K562 (cell line): ENCODE data around the gene ZNF358. TPM values are rescaled to one million over a fixed set of nuclear protein-coding genes. Genes with fewer than 3 reads are reported as not detected.

Experiments
- CBX1 ChIP-seq: sonication (generic); IDR thresholded peaks from 2 replicates; pipeline ENCODE4 v1.6.1; 2016; ENCODE audit warnings: antibody characterized with exemption, low read depth, mild to moderate bottlenecking
- CHD2 ChIP-seq: IDR thresholded peaks from 2 replicates; pipeline ENCODE4 v1.6.1; 2011; ENCODE audit warnings: low read depth, low read length
- DDX20 ChIP-seq: fragments of 450-650 bp; IDR thresholded peaks from 2 replicates; pipeline ENCODE4 v1.6.1; 2016; ENCODE audit warnings: missing genetic modification characterization, low read depth, mild to moderate bottlenecking, missing compliant biosample characterization, moderate library complexity
- EGR1 ChIP-seq: fragments of 450-650 bp; conservative IDR thresholded peaks from 2 replicates; pipeline ENCODE4 v1.6.1; 2017; ENCODE audit warnings: mild to moderate bottlenecking
- GABPA ChIP-seq: fragments of 200-800 bp; sonication (Bioruptor generic); conservative IDR thresholded peaks from 2 replicates; pipeline ENCODE4 v1.6.1; 2016; ENCODE audit warnings: low read depth, missing genetic modification characterization, missing compliant biosample characterization
- HINFP ChIP-seq: fragments of 450-650 bp; conservative IDR thresholded peaks from 2 replicates; pipeline ENCODE4 v1.6.1; 2016; ENCODE audit warnings: missing genetic modification characterization, low read depth, mild to moderate bottlenecking, control low read depth, missing compliant biosample characterization
- POU5F1 ChIP-seq: fragments of 150-350 bp; IDR thresholded peaks from 2 replicates; pipeline ENCODE4 v1.6.1; 2014; ENCODE audit warnings: borderline replicate concordance, low read length, low read depth, mild to moderate bottlenecking; ENCODE audit not compliant: partially characterized antibody
- REST ChIP-seq, 2 experiments: fragments of 450-650 bp; formaldehyde crosslinking in 1 of 2; IDR thresholded peaks; 2 replicates each; pipeline versions ENCODE4 v1.4.0 to v1.6.1; 2014 to 2020; ENCODE audit warnings: mild to moderate bottlenecking in 2 of 2, borderline replicate concordance in 1 of 2, low read depth in 1 of 2
- SAFB2 ChIP-seq: fragments of 200-400 bp; formaldehyde crosslinking; IDR thresholded peaks from 2 replicates; pipeline ENCODE4 v1.6.1; 2018; ENCODE audit warnings: borderline replicate concordance, low read length, low read depth, moderate library complexity; ENCODE audit not compliant: severe bottlenecking
- ZFX ChIP-seq: sonication (generic); formaldehyde crosslinking; IDR thresholded peaks from 2 replicates; pipeline ENCODE4 v1.8.0; 2022; ENCODE audit warnings: mild to moderate bottlenecking, missing genetic modification reagents, moderate library complexity
- ZNF224 ChIP-seq: sonication (generic); formaldehyde crosslinking; IDR thresholded peaks from 2 replicates; pipeline ENCODE4 v1.8.0; 2022; ENCODE audit warnings: mild to moderate bottlenecking, missing genetic modification reagents
- ZNF592 ChIP-seq: fragments of 450-650 bp; IDR thresholded peaks from 2 replicates; pipeline ENCODE4 v1.6.1; 2017; ENCODE audit warnings: antibody characterized with exemption, mild to moderate bottlenecking
- ZZZ3 ChIP-seq: fragments of 450-650 bp; IDR thresholded peaks from 2 replicates; pipeline ENCODE4 v1.6.1; 2016; ENCODE audit warnings: antibody characterized with exemption, mild to moderate bottlenecking, moderate library complexity
- polyA plus RNA-seq, 8 experiments: library from polyadenylated mRNA; depleted of rRNA in 4 of 8; stranded (reverse) in 5 of 8; unstranded in 3 of 8; fragments of >200 nt; fragmentation: Nextera tagmentation in 2 of 8; fragmentation: Illumina TruSeq in 1 of 8; extraction: Ambion mirVana in 2 of 8; extraction: Trizol in 1 of 8; gene quantifications; 2 replicates each; pipeline versions ENCODE4 v1.2.1 to v1.2.3, GENCODE V29; 2011 to 2014; ENCODE audit warnings: inconsistent platforms in 1 of 8, missing spikeins in 1 of 8
- total RNA-seq, 7 experiments: library from RNA; depleted of rRNA in 6 of 7; stranded (reverse); fragments of >200 nt in 6 of 7; fragmentation: Illumina TruSeq in 2 of 7; extraction: Trizol in 2 of 7; gene quantifications; 2 replicates each; pipeline versions ENCODE4 v1.2.1 to v1.2.3, GENCODE V29; 2011 to 2021; ENCODE audit warnings: low replicate concordance in 1 of 7

ZNF358 gene
- total and polyA plus RNA-seq, 9 of the 15 experiments (the other 6 are each of a cell fraction or from before 2014, with no cell fraction given) = 0.04 to 17.2 (median 4.9) TPM

- TF ChIP-seq CHD2 (no peak), POU5F1 (no peak), EGR1 (peak; percentile 63), ZFX (CRISPR knock-in tag) (peak; percentile 54), ZNF592 (no peak), CBX1 (no peak), HINFP (tag) (peak; percentile 60; the same call in 1 of the 2 replicates), ZZZ3 (no peak), SAFB2 (no peak), REST (IDR thresholded peaks at IDR 0.05; ENCODE audit: borderline replicate concordance) (peak; percentile 100), REST (CRISPR knock-in tag; IDR thresholded peaks at IDR 0.05; ENCODE audit: low read depth) (peak; percentile 99), GABPA (tag) (no peak; the same call in 1 of the 2 replicates), ZNF224 (CRISPR knock-in tag) (peak; percentile 99), DDX20 (tag) (peak; percentile 56; the same call in 1 of the 2 replicates)
Observed at GRCh38 chr19:7562646-7563393, 46.9 kb downstream of the ZNF358 start (continued).
